Fibroblast of pulmonary artery (primary cell): Measurements from ENCODE around the gene CCL15.

Source experiments
- DNase-seq: peaks from one replicate; pipeline ENCODE4 v3.0.0-alpha.2; 2010; ENCODE audit warnings: low read depth
- H3K4me3 ChIP-seq: replicated peaks from 2 replicates; pipeline ENCODE4 v1.5.1; 2011; ENCODE audit warnings: low read depth, mild to moderate bottlenecking, control low read depth, low read length, moderate library complexity
- CTCF ChIP-seq: IDR thresholded peaks from 2 replicates; pipeline ENCODE4 v1.5.1; 2011; ENCODE audit warnings: mild to moderate bottlenecking, control low read depth, low read length, inconsistent platforms; ENCODE audit errors: missing control alignments

Gene CCL15

GRCh38 chr17:36001110-36001771 lies at the start of gene CCL15:
TSS of gene CCL15 (minus strand) at chr17:36001553. CDS start at chr17:36001492, 61 bp downstream.
- DNase-seq, result no peak
- H3K4me3 ChIP-seq, result no peak within 1 kb of the TSS
- no peak for TF ChIP-seq CTCF

- no peak for DNase-seq
- TF ChIP-seq CTCF, result no peak
- H3K4me3 ChIP-seq, result no peak overlapping the region
These were observed 48.3 kb upstream of the CCL15 start for GRCh38 chr17:36049643-36050042.

- no peak for TF ChIP-seq CTCF
- DNase-seq, result no peak
- H3K4me3 ChIP-seq, result no peak overlapping the region
These were observed 46.7 kb upstream of the CCL15 start for GRCh38 chr17:36048066-36048465.

- H3K4me3 ChIP-seq, result no peak overlapping the region
- no peak for TF ChIP-seq CTCF
- no peak for DNase-seq
These were observed 34.9 kb upstream of the CCL15 start for GRCh38 chr17:36036235-36036634.

GRCh38 chr17:36034127-36034526 lies 32.8 kb upstream of the CCL15 start:
- H3K4me3 ChIP-seq, result no peak overlapping the region
- DNase-seq, result no peak
- no peak for TF ChIP-seq CTCF

GRCh38 chr17:36030956-36031355 lies 29.6 kb upstream of the CCL15 start:
- TF ChIP-seq CTCF, result no peak
- H3K4me3 ChIP-seq, result no peak overlapping the region
- DNase-seq, result no peak

- no peak for TF ChIP-seq CTCF
- no peak overlapping the region for H3K4me3 ChIP-seq
- DNase-seq, result no peak
These were observed 26.4 kb upstream of the CCL15 start for GRCh38 chr17:36027761-36028160.
